ENCODE data around the gene PYGM.

DNA sequence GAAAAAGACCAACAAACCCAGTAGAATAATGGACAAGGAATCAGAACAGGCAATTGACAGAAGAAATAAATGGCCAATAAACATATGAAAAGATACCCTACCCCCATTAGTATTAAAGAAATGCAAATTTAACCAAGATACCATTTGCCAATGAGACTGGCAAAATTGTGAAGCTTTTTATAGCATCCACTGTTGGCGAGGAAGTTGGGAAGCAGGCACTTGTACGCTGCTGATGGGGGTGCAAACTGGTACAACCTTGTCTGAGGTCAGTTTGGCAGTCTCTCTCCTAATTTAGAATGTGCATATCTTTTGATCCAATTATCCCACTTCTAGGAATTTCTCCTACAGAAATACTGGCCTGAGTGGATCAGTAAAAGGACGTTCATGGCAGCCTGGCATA lies 28.2 kb downstream of the PYGM start:
- TF ChIP-seq FOXP2 (optimal IDR thresholded peaks at IDR 0.05; ENCODE audit: control extremely low read depth, extremely low read length, insufficient read depth) (no peak), EZH2 (IDR thresholded peaks at IDR 0.05) (no peak), POLR2AphosphoS5 (IDR thresholded peaks at IDR 0.05; ENCODE audit: borderline replicate concordance, low read depth, low read length) (no peak)
